ENCODE data around the gene TGM6. TPM values are rescaled to one million over a fixed set of nuclear protein-coding genes. Genes with fewer than 3 reads are reported as not detected.
A peak's percentile ranks its signal among the peaks of the same experiment; 100 is the strongest.

TGM6 gene
- polyA plus RNA-seq, 1 donor (not counting 4 experiments of a cell fraction or from before 2014, with no cell fraction given), result not detected

DNA sequence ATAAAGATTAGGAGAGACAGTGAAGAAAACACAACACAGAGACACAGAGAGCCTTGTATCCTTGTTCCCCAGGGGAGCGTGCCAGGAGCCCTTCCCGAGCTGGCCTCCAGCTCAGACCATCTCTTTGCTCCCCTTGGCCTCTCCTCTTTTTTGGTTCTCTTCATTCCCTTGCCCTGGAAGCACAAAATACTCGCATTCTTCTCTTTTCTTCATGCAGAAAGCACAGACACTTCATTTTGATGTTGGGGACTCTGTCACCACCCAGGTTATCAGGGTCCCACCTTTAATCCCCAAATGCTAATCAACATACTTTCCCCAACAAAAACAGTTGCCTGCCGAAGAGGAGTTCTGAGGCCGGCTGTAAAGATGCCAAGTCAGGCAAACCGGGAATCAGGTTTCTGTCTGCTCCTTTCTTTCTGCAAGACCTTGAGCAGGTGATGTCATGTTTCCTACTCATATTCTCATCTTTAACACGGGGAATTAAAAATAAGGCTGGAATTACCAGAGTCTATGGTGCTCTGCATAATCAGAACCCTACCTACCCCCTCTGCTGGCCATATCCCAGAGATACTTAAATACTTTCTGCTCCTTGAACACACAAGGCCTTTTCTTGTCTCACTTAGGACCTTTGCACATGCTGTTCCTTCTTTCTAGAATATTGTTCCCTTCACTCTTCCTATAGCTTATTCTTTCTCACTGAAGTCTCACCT, 21.7 kb downstream of the TGM6 start:
- Histone ChIP-seq H3K4me2 (ENCODE audit: control insufficient read depth, extremely low read depth, insufficient read depth, low read depth, low read length) (no peak overlapping the region), H4K20me1 (ENCODE audit: control insufficient read depth, extremely low read depth, insufficient read depth, low read length) (no peaks in the 10 kb centered on the region), H3K9ac (ENCODE audit: control insufficient read depth, extremely low read depth, insufficient read depth, low read length) (no peak overlapping the region), H3K27ac (ENCODE audit: control insufficient read depth, insufficient read depth, low read length) (no peak overlapping the region), H3K4me1 (ENCODE audit: control insufficient read depth, extremely low read depth, insufficient read depth, low read length) (no peaks in the 10 kb centered on the region), H3K36me3 (ENCODE audit: control insufficient read depth in 2 of 2, extremely low read depth in 1 of 2, insufficient read depth in 2 of 2, low read length in 2 of 2) (no peaks in the 10 kb centered on the region), H3K4me3 (ENCODE audit: control insufficient read depth in 2 of 3, extremely low read depth in 1 of 3, insufficient read depth in 2 of 3, low read depth in 1 of 3, low read length in 3 of 3) (no peak overlapping the region), H3K9me1 (ENCODE audit: control insufficient read depth, extremely low read depth, insufficient read depth, low read length) (no peaks in the 10 kb centered on the region), H3K79me2 (ENCODE audit: control insufficient read depth, insufficient read depth, low read length) (no peaks in the 10 kb centered on the region), H2AFZ (ENCODE audit: control insufficient read depth, low read length) (no peak overlapping the region), H3K27me3 (ENCODE audit: control insufficient read depth, extremely low read depth, insufficient read depth, low read length) (no peaks in the 10 kb centered on the region), H3K9me3 (ENCODE audit: control insufficient read depth, low read depth, low read length) (peaks cover 5% of the 10 kb centered on the region)
- dilution Hi-C loops (cut with MboI; ENCODE audit: extremely low pct_ligation_motif_present, low sequenced_read_pairs), result no loop called here
- DNase-seq (ENCODE audit: low read depth, low spot score) (peak; percentile 52), FAIRE-seq (peak; percentile 73)
- TF ChIP-seq EZH2 (IDR thresholded peaks at IDR 0.05; ENCODE audit: low read length), result no peak
- peak; percentile 53 to 59 (median 53) for TF ChIP-seq CTCF (optimal IDR thresholded peaks at IDR 0.05 in 1 of 3, IDR thresholded peaks at IDR 0.05 in 1 of 3, conservative IDR thresholded peaks at IDR 0.05 in 1 of 3; ENCODE audit: extremely low read depth in 1 of 3, insufficient read depth in 2 of 3, low read length in 3 of 3)

DNA sequence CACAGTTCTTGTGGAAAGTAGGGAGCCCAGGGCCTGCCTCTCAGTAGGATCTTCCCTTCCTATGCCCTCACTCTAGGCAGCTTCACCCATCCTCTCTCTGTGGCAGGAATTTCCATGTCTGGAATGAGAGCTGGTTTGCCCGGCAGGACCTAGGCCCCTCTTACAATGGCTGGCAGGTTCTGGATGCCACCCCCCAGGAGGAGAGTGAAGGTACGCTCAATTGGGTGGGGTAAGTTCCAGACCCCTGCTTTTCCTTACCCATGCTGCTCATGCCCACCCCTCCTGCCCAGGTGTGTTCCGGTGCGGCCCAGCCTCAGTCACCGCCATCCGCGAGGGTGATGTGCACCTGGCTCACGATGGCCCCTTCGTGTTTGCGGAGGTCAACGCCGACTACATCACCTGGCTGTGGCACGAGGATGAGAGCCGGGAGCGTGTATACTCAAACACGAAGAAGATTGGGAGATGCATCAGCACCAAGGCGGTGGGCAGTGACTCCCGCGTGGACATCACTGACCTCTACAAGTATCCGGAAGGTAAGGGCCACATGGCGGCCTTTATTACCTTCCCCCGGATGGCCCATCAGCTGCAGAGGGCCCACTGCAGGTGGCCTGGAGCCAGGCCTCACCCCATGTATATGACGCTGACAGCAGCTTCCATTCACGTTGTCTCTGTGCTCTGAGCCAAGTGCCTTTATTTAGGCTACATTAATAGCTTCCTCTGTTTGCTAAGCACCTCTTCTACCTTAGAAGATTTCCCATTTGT, 22.8 kb downstream of the TGM6 start:
- Histone ChIP-seq H3K9me1 (ENCODE audit: control insufficient read depth, extremely low read depth, insufficient read depth, low read length) (no peaks in the 10 kb centered on the region), H3K4me1 (ENCODE audit: control insufficient read depth, extremely low read depth, insufficient read depth, low read length) (no peaks in the 10 kb centered on the region), H3K4me2 (ENCODE audit: control insufficient read depth, extremely low read depth, insufficient read depth, low read depth, low read length) (no peak overlapping the region), H3K4me3 (ENCODE audit: control insufficient read depth in 2 of 3, extremely low read depth in 1 of 3, insufficient read depth in 2 of 3, low read depth in 1 of 3, low read length in 3 of 3) (no peak overlapping the region), H3K27me3 (ENCODE audit: control insufficient read depth, extremely low read depth, insufficient read depth, low read length) (no peaks in the 10 kb centered on the region), H3K27ac (ENCODE audit: control insufficient read depth, insufficient read depth, low read length) (no peak overlapping the region), H3K79me2 (ENCODE audit: control insufficient read depth, insufficient read depth, low read length) (no peaks in the 10 kb centered on the region), H4K20me1 (ENCODE audit: control insufficient read depth, extremely low read depth, insufficient read depth, low read length) (no peaks in the 10 kb centered on the region), H2AFZ (ENCODE audit: control insufficient read depth, low read length) (no peak overlapping the region), H3K36me3 (ENCODE audit: control insufficient read depth in 2 of 2, extremely low read depth in 1 of 2, insufficient read depth in 2 of 2, low read length in 2 of 2) (no peaks in the 10 kb centered on the region), H3K9me3 (ENCODE audit: control insufficient read depth, low read depth, low read length) (peaks cover 2% of the 10 kb centered on the region), H3K9ac (ENCODE audit: control insufficient read depth, extremely low read depth, insufficient read depth, low read length) (no peak overlapping the region)
- dilution Hi-C loops (cut with MboI; ENCODE audit: extremely low pct_ligation_motif_present, low sequenced_read_pairs), result no loop called here
- TF ChIP-seq CTCF (optimal IDR thresholded peaks at IDR 0.05 in 1 of 3, IDR thresholded peaks at IDR 0.05 in 1 of 3, conservative IDR thresholded peaks at IDR 0.05 in 1 of 3; ENCODE audit: extremely low read depth in 1 of 3, insufficient read depth in 2 of 3, low read length in 3 of 3), result no peak
- TF ChIP-seq EZH2 (IDR thresholded peaks at IDR 0.05; ENCODE audit: low read length), result no peak
- FAIRE-seq, result no peak
- DNase-seq (ENCODE audit: low read depth, low spot score), result no peak

Measured in keratinocyte (primary cell).